NT2/D1 (cell line): ENCODE results near the gene PRAME.
"Not testable (repeated sequence)": the region's sequence is repeated elsewhere in the genome, so short reads cannot be mapped to it uniquely, and the experiment has no call there.

Experiments used
- DNase-seq: peaks from one replicate; pipeline ENCODE4 v3.0.0-alpha.2; 2011; ENCODE audit warnings: low read depth, low spot score
- H3K27me3 ChIP-seq: 2 replicates; pipeline ENCODE4 v1.6.0; 2011; ENCODE audit warnings: mild to moderate bottlenecking; ENCODE audit not compliant: insufficient read length, insufficient read depth
- H3K36me3 ChIP-seq: 2 replicates; pipeline ENCODE4 v1.6.1; 2011; ENCODE audit warnings: mild to moderate bottlenecking, low read length, mixed read lengths; ENCODE audit not compliant: insufficient read depth, insufficient read length
- H3K4me1 ChIP-seq: 2 replicates; pipeline ENCODE4 v1.5.1; 2011; ENCODE audit not compliant: insufficient read depth, insufficient read length
- H3K4me3 ChIP-seq: 2 replicates; pipeline ENCODE4 v1.5.1; 2011; ENCODE audit warnings: low read depth; ENCODE audit not compliant: insufficient read length
- H3K9ac ChIP-seq: 2 replicates; pipeline ENCODE4 v1.6.0; 2011; ENCODE audit warnings: low read depth; ENCODE audit not compliant: insufficient read length
- H3K9me3 ChIP-seq: 2 replicates; pipeline ENCODE4 v1.5.1; 2011; ENCODE audit warnings: mild to moderate bottlenecking, low read length; ENCODE audit not compliant: insufficient read depth
- SUZ12 ChIP-seq: IDR thresholded peaks from 2 replicates; pipeline ENCODE4 v1.6.1; 2011; ENCODE audit not compliant: insufficient read length, insufficient read depth; ENCODE audit errors: extremely low read depth
- YY1 ChIP-seq: IDR thresholded peaks from 2 replicates; pipeline ENCODE4 v1.6.1; 2011; ENCODE audit not compliant: insufficient read length, insufficient read depth
- ZNF274 ChIP-seq: IDR thresholded peaks from 2 replicates; pipeline ENCODE4 v1.6.1; 2011; ENCODE audit warnings: mild to moderate bottlenecking, low read depth, low read length

Gene PRAME, protein sequence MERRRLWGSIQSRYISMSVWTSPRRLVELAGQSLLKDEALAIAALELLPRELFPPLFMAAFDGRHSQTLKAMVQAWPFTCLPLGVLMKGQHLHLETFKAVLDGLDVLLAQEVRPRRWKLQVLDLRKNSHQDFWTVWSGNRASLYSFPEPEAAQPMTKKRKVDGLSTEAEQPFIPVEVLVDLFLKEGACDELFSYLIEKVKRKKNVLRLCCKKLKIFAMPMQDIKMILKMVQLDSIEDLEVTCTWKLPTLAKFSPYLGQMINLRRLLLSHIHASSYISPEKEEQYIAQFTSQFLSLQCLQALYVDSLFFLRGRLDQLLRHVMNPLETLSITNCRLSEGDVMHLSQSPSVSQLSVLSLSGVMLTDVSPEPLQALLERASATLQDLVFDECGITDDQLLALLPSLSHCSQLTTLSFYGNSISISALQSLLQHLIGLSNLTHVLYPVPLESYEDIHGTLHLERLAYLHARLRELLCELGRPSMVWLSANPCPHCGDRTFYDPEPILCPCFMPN

DNA sequence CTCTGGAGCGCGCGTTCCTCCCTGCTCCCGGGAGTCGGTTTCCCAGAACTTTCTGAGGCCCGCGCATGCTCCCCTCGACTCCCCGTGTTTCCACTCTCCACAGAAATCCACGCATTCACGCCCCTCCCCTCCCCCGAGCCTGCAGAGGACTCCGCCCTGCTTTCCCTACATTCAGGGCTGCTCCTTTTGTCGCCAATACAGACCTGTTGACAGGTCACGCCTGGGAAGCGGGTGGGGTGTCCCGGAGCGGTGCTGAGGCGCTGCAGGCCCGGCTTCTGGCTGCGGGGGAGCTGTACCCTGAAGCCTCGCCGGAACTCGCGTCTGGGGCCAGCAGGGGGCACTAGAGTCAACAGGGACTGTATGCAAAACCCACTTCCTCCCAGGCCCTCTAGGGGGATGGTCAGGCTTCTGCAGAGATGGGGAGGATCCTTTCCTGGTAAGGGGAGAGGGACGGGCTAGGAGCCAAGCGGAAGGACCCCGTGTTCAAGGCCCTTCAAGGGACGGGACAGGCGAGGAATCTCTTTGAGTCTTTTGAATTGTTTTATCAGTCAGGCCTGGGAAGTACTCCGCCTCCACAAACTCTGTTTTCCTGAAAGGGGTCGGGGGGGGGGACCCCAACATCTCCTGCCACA, at the start of gene PRAME:
Gene PRAME, minus strand, starts transcription at position 294 of the 632 bp plus-strand sequence. CDS start 2,433 bp downstream, outside the sequence.
- Histone ChIP-seq H3K4me3 (no peak within 1 kb of the TSS), H3K9me3 (peaks cover 10% of the 10 kb centered on the region; the same call in 1 of the 2 replicates), H3K36me3 (no peaks in the 10 kb centered on the region), H3K9ac (no peak within 1 kb of the TSS), H3K4me1 (no peaks in the 10 kb centered on the region), H3K27me3 (peaks cover 81% of the 10 kb centered on the region)
- DNase-seq = peak; percentile 55
- no peak for TF ChIP-seq SUZ12
- no peak for TF ChIP-seq ZNF274
- no peak for TF ChIP-seq YY1

DNA sequence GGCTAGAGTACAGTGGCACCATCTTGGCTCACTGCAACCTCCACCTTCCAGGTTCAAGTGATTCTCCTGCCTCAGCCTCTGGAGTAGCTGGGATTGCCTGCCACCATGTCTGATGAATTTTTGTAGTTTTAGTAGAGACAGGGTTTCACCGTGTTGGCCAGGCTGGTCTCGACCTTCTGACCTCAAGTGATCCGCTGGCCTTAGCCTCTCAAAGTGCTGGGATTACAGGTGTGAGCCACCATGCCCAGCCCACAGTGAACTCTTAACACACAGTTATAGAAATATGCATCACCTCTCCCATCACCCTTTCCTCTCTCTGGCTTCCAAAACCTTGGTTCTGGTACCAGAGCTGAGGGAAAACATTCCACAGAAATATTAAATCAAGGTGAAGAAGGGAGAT, 49.0 kb upstream of the PRAME start:
- not testable (repeated sequence) for H3K4me1 ChIP-seq, H3K4me3 ChIP-seq, H3K9ac ChIP-seq, H3K9me3 ChIP-seq, H3K36me3 ChIP-seq, DNase-seq
- peaks cover 98% of the 10 kb centered on the region for H3K27me3 ChIP-seq

DNA sequence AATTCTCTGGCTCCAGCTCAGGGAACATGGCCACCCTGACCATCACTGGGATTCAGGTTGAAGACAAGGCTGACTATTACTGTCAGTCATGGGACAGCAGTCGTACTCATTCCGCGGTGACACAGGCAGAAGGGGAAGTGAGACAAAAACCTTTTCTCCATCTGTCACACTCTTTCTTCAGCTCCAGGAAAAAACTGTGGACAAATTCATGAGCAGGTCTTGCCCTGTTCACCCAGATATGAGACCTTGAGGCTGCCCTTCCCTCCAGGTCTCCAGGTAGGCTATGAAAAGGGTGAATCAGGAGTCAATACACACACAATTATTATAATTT, 46.0 kb upstream of the PRAME start:
- Histone ChIP-seq H3K9ac (no peak overlapping the region), H3K9me3 (no peaks in the 10 kb centered on the region), H3K4me3 (no peak overlapping the region), H3K4me1 (no peaks in the 10 kb centered on the region), H3K36me3 (no peaks in the 10 kb centered on the region), H3K27me3 (peaks cover 98% of the 10 kb centered on the region)
- TF ChIP-seq SUZ12 (no peak), YY1 (no peak), ZNF274 (no peak)
- DNase-seq = no peak

DNA sequence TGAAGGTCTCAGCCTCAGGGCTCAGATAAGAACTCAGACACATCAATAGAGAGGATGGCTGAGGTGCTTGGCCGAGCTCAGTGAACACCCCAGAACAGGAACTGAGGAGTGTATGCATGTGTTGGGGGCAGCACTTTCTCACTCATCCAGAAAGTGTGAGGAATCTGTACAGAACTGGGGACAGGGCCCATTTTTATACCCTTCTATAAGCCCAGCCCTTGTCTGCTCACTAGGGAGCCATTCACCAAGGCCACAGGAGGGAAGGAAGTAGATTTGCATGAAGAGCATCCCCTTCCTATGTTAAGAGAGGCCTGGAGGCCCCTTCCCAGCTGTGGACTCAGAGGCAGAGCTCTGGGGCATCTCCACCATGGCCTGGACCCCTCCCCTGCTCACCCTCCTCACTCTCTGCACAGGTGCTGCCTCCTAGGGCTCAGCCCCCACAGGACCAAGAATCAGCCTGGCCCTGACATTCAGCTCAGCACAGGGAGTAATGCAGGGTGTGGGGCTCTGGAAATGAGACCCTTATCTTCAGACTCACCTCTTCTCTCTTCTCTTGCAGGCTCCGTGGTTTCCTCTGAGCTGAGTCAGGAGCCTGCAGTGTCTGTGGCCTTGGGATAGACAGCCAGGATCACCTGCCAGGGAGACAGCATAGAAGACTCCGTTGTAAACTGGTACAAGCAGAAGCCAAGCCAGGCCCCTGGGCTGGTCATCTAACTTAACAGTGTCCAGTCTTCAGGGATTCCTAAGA, 45.4 kb upstream of the PRAME start:
- Histone ChIP-seq H3K9me3 (no peaks in the 10 kb centered on the region), H3K4me1 (no peaks in the 10 kb centered on the region), H3K27me3 (peaks cover 98% of the 10 kb centered on the region), H3K4me3 (no peak overlapping the region), H3K36me3 (no peaks in the 10 kb centered on the region), H3K9ac (no peak overlapping the region)
- DNase-seq = no peak
- TF ChIP-seq ZNF274 = no peak

DNA sequence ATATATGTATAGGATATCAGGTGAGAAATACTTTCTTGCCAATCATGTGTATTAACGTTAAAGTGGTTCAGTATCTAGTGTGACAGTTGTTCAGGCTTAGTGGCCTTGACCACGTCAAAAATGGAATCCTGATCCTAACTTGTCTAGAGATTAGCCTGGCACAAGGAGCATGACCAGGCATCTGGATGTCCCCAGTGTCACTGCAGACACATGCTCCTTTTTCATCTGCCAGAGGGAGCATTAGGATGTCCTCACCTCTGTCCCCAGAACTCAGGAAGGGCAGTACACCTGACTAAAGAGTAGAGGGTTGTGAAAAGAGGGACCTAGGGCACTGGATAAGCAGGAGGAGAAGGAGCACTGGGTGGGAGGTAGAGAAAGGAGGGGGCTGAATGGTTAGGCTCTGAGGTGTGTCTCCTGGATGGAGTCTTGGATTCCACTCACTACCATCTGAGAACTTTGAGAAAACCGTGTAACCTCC, 44.4 kb upstream of the PRAME start:
- H3K9me3 ChIP-seq = no peaks in the 10 kb centered on the region
- no peak overlapping the region for H3K9ac ChIP-seq
- peaks cover 98% of the 10 kb centered on the region for H3K27me3 ChIP-seq
- DNase-seq = no peak
- no peaks in the 10 kb centered on the region for H3K4me1 ChIP-seq
- H3K36me3 ChIP-seq = no peaks in the 10 kb centered on the region
- no peak overlapping the region for H3K4me3 ChIP-seq
- TF ChIP-seq SUZ12 = no peak
- TF ChIP-seq ZNF274 = no peak
- no peak for TF ChIP-seq YY1

DNA sequence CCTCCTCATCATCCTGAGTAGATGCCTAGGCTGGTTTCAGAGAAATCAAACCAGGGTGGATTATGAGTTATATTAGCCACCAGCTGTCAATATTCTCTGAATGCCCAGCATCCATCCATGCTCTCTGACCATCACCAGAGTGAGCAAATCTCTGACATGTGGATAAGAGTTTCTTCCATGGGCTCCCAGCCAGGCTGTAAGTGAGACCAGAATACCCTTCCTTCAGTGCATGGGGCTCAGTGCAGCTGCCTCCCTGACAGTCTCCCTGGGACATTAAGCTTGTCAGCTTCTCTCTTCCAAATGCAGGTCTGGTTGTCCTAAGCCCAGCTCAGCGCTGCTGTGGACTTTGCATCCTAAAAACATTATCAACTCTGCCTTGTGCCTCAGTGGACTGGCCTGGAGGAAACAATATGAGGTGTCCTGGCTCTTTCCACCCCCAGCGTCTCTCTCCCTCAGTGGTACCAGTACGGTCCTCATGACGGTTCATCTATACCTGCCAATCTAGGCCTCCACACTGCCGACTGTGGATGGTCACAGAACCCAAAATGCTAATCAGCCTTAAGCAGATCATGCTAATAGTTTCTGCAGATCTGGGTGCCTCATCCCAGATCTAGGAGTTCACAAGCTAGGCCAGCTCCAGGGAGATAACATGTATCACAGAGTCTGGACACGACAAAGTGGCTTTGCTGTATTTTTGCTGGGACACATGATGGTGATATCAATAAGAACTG, 41.6 kb upstream of the PRAME start:
- TF ChIP-seq SUZ12 (no peak), ZNF274 (no peak), YY1 (no peak)
- Histone ChIP-seq H3K27me3 (peaks cover 96% of the 10 kb centered on the region), H3K9me3 (no peaks in the 10 kb centered on the region)

More for the DNA sequence above, 41.6 kb upstream of the PRAME start:
- no peaks in the 10 kb centered on the region for H3K36me3 ChIP-seq
- H3K4me1 ChIP-seq = no peaks in the 10 kb centered on the region
- no peak overlapping the region for H3K4me3 ChIP-seq
- H3K9ac ChIP-seq = no peak overlapping the region
- DNase-seq = no peak
